K562 (cell line): Measurements from ENCODE around the gene CR2. TPM values are rescaled to one million over a fixed set of nuclear protein-coding genes. Genes with fewer than 3 reads are reported as not detected.
A peak's percentile ranks its signal among the peaks of the same experiment; 100 is the strongest.

Experiments used
- ATAC-seq: fragments of 200-7000 bp; cut with Tn5 transposase; 3 replicates; pipeline ENCODE4 v1.9.1; 2020; ENCODE audit warnings: moderate library complexity
- BruUV-seq: library from RNA; stranded (reverse); fragments of 400-500 nt; replicated peaks from 2 replicates; lab custom pipeline; 2021; lab: Mats Ljungman, UMichigan
- CTCF ChIA-PET: fragments of 300-600 bp; formaldehyde crosslinking; extraction: SDS; loops from one replicate; lab custom pipeline; 2021; ENCODE audit warnings: low intra/inter-chr PET ratio; lab: Yijun Ruan, JAX
- POLR2A ChIA-PET: fragments of 300-600, 350-650 bp; sonication (Branson Sonifier 250); formaldehyde crosslinking; extraction: SDS; loops from one replicate; lab custom pipeline; 2021; ENCODE audit warnings: antibody characterized with exemption, inconsistent platforms; lab: Yijun Ruan, JAX
- DNase-seq, 4 experiments: peaks; one replicate each; pipeline versions ENCODE4 v3.0.0 to v3.0.0-alpha.2; 2011 to 2018; ENCODE audit warnings: low spot score in 3 of 4, mixed read lengths in 3 of 4; ENCODE audit errors: extremely low read depth in 1 of 4
- FAIRE-seq: peaks from 2 replicates; lab custom pipeline; 2011; peaks lifted over from hg19 to GRCh38; lab: Jason Lieb, UNC
- H2AFZ ChIP-seq: 2 replicates; pipeline ENCODE4 v1.6.0; 2011; ENCODE audit warnings: low read depth, low read length, control low read depth, inconsistent platforms
- H3K27ac ChIP-seq: fragments of 200-600 bp; 3 replicates; pipeline ENCODE4 v1.8.0; 2011; ENCODE audit warnings: low read depth, mild to moderate bottlenecking, control low read depth, inconsistent platforms, low read length, moderate library complexity, mixed read lengths; ENCODE audit errors: extremely low read depth
- H3K27me3 ChIP-seq, 2 experiments: fragments of 300-600 bp in 1 of 2; 2 replicates in 1 of 2; 3 replicates in 1 of 2; pipeline versions ENCODE4 v1.6.0 to v1.8.0; 2011; ENCODE audit warnings: inconsistent platforms in 2 of 2, low read length in 2 of 2, mild to moderate bottlenecking in 1 of 2, mixed read lengths in 1 of 2, moderate library complexity in 1 of 2; ENCODE audit not compliant: control insufficient read depth in 2 of 2, insufficient read depth in 2 of 2
- H3K36me3 ChIP-seq: fragments of 300-600 bp; 3 replicates; pipeline ENCODE4 v1.8.0; 2011; ENCODE audit warnings: mild to moderate bottlenecking, low read length, inconsistent platforms; ENCODE audit not compliant: control insufficient read depth, insufficient read depth
- H3K4me1 ChIP-seq, 2 experiments: fragments of 200-600 bp in 1 of 2; replicated peaks in 1 of 2; 2 replicates in 1 of 2; 3 replicates in 1 of 2; pipeline versions ENCODE4 v1.5.1 to v1.8.0; 2011; ENCODE audit warnings: inconsistent platforms in 2 of 2, low read length in 2 of 2, mild to moderate bottlenecking in 1 of 2, mixed read lengths in 1 of 2, moderate library complexity in 1 of 2; ENCODE audit not compliant: control insufficient read depth in 2 of 2, insufficient read depth in 2 of 2
- H3K4me2 ChIP-seq: 2 replicates; pipeline ENCODE4 v1.6.1; 2011; ENCODE audit warnings: low read length, control low read depth, inconsistent platforms, mixed read lengths; ENCODE audit not compliant: insufficient read depth
- H3K4me3 ChIP-seq: fragments of 200-600 bp; sonication (generic), shearing (Covaris generic); 2 replicates; pipeline ENCODE4 v1.5.1; 2016; ENCODE audit warnings: control low read depth, inconsistent platforms
- H3K79me2 ChIP-seq: fragments of 200-600 bp; 3 replicates; pipeline ENCODE4 v1.8.0; 2011; ENCODE audit warnings: low read length, inconsistent platforms; ENCODE audit not compliant: control insufficient read depth, insufficient read depth
- H3K9ac ChIP-seq, 2 experiments: 2 replicates each; pipeline versions ENCODE4 v1.6.0 to v1.6.1; 2011; ENCODE audit warnings: low read depth in 2 of 2, low read length in 2 of 2, control low read depth in 1 of 2, inconsistent platforms in 1 of 2, mild to moderate bottlenecking in 1 of 2, mixed read lengths in 1 of 2; ENCODE audit not compliant: insufficient read depth in 1 of 2
- H3K9me1 ChIP-seq: one replicate; pipeline ENCODE4 v1.6.0; 2011; ENCODE audit warnings: inconsistent platforms, mild to moderate bottlenecking, low read length, moderate library complexity; ENCODE audit not compliant: control insufficient read depth, insufficient read depth
- H3K9me3 ChIP-seq: replicated peaks from 2 replicates; pipeline ENCODE4 v1.5.1; 2011; ENCODE audit warnings: low read depth, low read length, inconsistent platforms; ENCODE audit not compliant: control insufficient read depth, insufficient read depth
- H4K20me1 ChIP-seq: replicated peaks from 2 replicates; pipeline ENCODE4 v1.6.1; 2011; ENCODE audit warnings: low read length, inconsistent platforms, mixed read lengths; ENCODE audit not compliant: control insufficient read depth, insufficient read depth
- CEBPB ChIP-seq: fragments of 450-650 bp; IDR thresholded peaks from 2 replicates; pipeline ENCODE4 v1.6.1; 2016; ENCODE audit warnings: missing genetic modification characterization, missing compliant biosample characterization
- HDAC1 ChIP-seq, 2 experiments: fragments of 450-650 bp; IDR thresholded peaks; 2 replicates each; pipeline ENCODE4 v1.6.1; 2016 to 2017; ENCODE audit warnings: inconsistent platforms in 1 of 2, mild to moderate bottlenecking in 1 of 2, moderate library complexity in 1 of 2
- HMG20B ChIP-seq: fragments of 250-450 bp; sonication (Bioruptor Pico); IDR thresholded peaks from 2 replicates; pipeline ENCODE4 v1.5.0; 2021; ENCODE audit warnings: mild to moderate bottlenecking
- ILF3 ChIP-seq: fragments of 450-650 bp; IDR thresholded peaks from 2 replicates; pipeline ENCODE4 v1.6.1; 2018; ENCODE audit warnings: antibody characterized with exemption, mild to moderate bottlenecking, moderate library complexity, borderline replicate concordance
- KDM1A ChIP-seq, 2 experiments: fragments of 450-650 bp; IDR thresholded peaks; 2 replicates each; pipeline ENCODE4 v1.6.1; 2016; ENCODE audit warnings: mild to moderate bottlenecking in 2 of 2
- MAFK ChIP-seq: IDR thresholded peaks from 2 replicates; pipeline ENCODE4 v1.6.1; 2011; ENCODE audit warnings: low read length, improper control_type of control experiment
- TCF3 ChIP-seq: sonication (generic); formaldehyde crosslinking; IDR thresholded peaks from 2 replicates; pipeline ENCODE4 v1.4.0; 2020; ENCODE audit warnings: mild to moderate bottlenecking, missing genetic modification reagents
- THRA ChIP-seq: fragments of 450-650 bp; IDR thresholded peaks from 2 replicates; pipeline ENCODE4 v1.6.1; 2017; ENCODE audit warnings: mild to moderate bottlenecking, moderate library complexity
- TRIM24 ChIP-seq, 2 experiments: fragments of 450-650 bp; IDR thresholded peaks; 2 replicates each; pipeline ENCODE4 v1.6.1; 2016
- ZNF212 ChIP-seq: fragments of 450-650 bp; formaldehyde crosslinking; IDR thresholded peaks from 2 replicates; pipeline ENCODE4 v1.4.0; 2020; ENCODE audit warnings: mild to moderate bottlenecking
- ZNF407 ChIP-seq: fragments of 450-650 bp; IDR thresholded peaks from 2 replicates; pipeline ENCODE4 v1.6.1; 2016; ENCODE audit warnings: low read depth
- WGBS: fragments of 100-300 bp; shearing (Covaris generic); methylation state at CpG from one replicate; pipeline ENCODE4 v1.1.6; 2016; ENCODE audit warnings: low coverage, mixed read lengths; ENCODE audit not compliant: insufficient coverage; ENCODE audit errors: missing lambda C conversion rate; 5-methylcytosine and 5-hydroxymethylcytosine counted together
- in situ Hi-C: fragments of 300-500 bp; cut with MboI; formaldehyde crosslinking; loops from 4 replicates; pipeline ENCODE4 v1.15.0; 2018; ENCODE audit warnings: inconsistent platforms, mixed read lengths
- intact Hi-C: fragments of 100-400 bp; cut with micrococcal nuclease; formaldehyde crosslinking; loops from 2 replicates; pipeline ENCODE4 v1.14.2; 2022
- polyA plus RNA-seq, 8 experiments: library from polyadenylated mRNA; depleted of rRNA in 4 of 8; stranded (reverse) in 5 of 8; unstranded in 3 of 8; fragments of >200 nt; fragmentation: Nextera tagmentation in 2 of 8; fragmentation: Illumina TruSeq in 1 of 8; extraction: Ambion mirVana in 2 of 8; extraction: Trizol in 1 of 8; gene quantifications; 2 replicates each; pipeline versions ENCODE4 v1.2.1 to v1.2.3, GENCODE V29; 2011 to 2014; ENCODE audit warnings: inconsistent platforms in 1 of 8, missing spikeins in 1 of 8
- total RNA-seq, 7 experiments: library from RNA; depleted of rRNA in 6 of 7; stranded (reverse); fragments of >200 nt in 6 of 7; fragmentation: Illumina TruSeq in 2 of 7; extraction: Trizol in 2 of 7; gene quantifications; 2 replicates each; pipeline versions ENCODE4 v1.2.1 to v1.2.3, GENCODE V29; 2011 to 2021; ENCODE audit warnings: low replicate concordance in 1 of 7
- TF ChIP-seq, protein P1 (sequence below): sonication (generic); formaldehyde crosslinking; IDR thresholded peaks from 2 replicates; pipeline ENCODE4 v1.8.0; 2023; ENCODE audit warnings: mild to moderate bottlenecking, missing genetic modification reagents

The CR2 gene
- total and polyA plus RNA-seq, 9 of the 15 experiments (the other 6 are each of a cell fraction or from before 2014, with no cell fraction given) = 0.07 to 0.67 (median 0.37) TPM

DNA sequence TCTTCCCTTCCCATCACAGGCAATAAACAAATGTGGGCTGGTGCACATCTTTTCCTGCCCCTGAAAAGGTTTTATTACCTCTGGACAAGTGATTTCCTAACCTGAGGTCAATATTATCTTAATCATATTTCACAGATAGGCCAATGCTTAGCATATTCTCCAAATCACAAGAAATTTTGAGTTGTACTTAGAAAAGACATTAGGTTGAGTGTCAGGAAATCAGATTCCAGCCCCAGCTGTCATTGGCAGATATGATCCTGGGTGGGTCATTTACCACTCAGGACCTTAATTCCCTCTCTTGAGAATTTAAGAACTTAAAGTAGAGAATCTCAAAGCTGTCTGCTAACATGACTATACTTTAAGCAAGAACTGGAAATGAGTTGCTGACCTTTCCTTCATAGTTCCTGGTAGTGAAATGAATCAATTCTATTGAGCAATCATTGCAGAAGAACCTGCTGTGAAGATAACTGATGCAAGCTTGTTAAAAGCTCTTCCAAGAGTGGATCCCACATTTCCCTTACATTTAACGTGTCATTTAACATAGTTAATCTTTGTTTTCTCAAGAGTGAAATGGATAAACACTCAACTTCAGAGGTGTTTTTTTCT is 46.4 kb upstream of the CR2 start:
- H3K27me3 ChIP-seq = no peaks in the 10 kb centered on the region
- no peaks in the 10 kb centered on the region for H3K79me2 ChIP-seq
- FAIRE-seq (no peak), DNase-seq (peak in 2 of 4 experiments; percentile 5 to 20), ATAC-seq (no peak)
- WGBS = 0% methylated on average over 1 of the region's 1 CpG
- no peaks in the 10 kb centered on the region for H3K9me3 ChIP-seq
- ChIA-PET CTCF (no interaction called here), POLR2A (interaction anchor here (1.1 kb wide), 1 partner anchor 8 kb away, joined by 3 read pairs; no protein-coding TSS in a partner anchor)
- H2AFZ ChIP-seq = no peak overlapping the region
- H3K9ac ChIP-seq = no peak overlapping the region
- in situ Hi-C loops (loop anchor here (5.0 kb wide), 1 partner anchor 320 kb away; the partner anchor contains the start of gene C4BPB), intact Hi-C loops (loop anchor here (5.0 to 10.0 kb wide), 2 partner anchors 423 to 475 kb away; no protein-coding TSS in a partner anchor)
- H3K9me1 ChIP-seq = no peaks in the 10 kb centered on the region
- BruUV-seq = no TSS peak
- no peaks in the 10 kb centered on the region for H3K36me3 ChIP-seq
- no peak overlapping the region for H3K4me2 ChIP-seq
- peaks cover 0 to 7% of the 10 kb centered on the region in 2 experiments; a peak in 2 of 5 replicates for H3K4me1 ChIP-seq
- no peak overlapping the region for H3K27ac ChIP-seq
- H4K20me1 ChIP-seq = no peaks in the 10 kb centered on the region
- no peak overlapping the region for H3K4me3 ChIP-seq
- no peak for TF ChIP-seq HMG20B (CRISPR knock-in tag)
- peak in 1 of 2 experiments; percentile 49; a peak in 1 of 4 replicates for TF ChIP-seq HDAC1 (IDR thresholded peaks at IDR 0.05)
- peak; percentile 94 for TF ChIP-seq CEBPB (tag)
- TF ChIP-seq THRA = no peak
- TF ChIP-seq ILF3 = no peak
- TF ChIP-seq, protein P1, sequence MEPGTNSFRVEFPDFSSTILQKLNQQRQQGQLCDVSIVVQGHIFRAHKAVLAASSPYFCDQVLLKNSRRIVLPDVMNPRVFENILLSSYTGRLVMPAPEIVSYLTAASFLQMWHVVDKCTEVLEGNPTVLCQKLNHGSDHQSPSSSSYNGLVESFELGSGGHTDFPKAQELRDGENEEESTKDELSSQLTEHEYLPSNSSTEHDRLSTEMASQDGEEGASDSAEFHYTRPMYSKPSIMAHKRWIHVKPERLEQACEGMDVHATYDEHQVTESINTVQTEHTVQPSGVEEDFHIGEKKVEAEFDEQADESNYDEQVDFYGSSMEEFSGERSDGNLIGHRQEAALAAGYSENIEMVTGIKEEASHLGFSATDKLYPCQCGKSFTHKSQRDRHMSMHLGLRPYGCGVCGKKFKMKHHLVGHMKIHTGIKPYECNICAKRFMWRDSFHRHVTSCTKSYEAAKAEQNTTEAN = no peak
- no peak for TF ChIP-seq ZNF212
- TF ChIP-seq MAFK = no peak
- no peak for TF ChIP-seq ZNF407
- peak; percentile 74 for TF ChIP-seq TCF3 (CRISPR knock-in tag)
- TF ChIP-seq TRIM24 (IDR thresholded peaks at IDR 0.05) = peak; percentile 39 to 75; a peak in 2 of 4 replicates
- TF ChIP-seq KDM1A (IDR thresholded peaks at IDR 0.05) = peak; percentile 69 to 74
